ENCODE measurements around the gene DRAXIN. TPM values are rescaled to one million over a fixed set of nuclear protein-coding genes. Genes with fewer than 3 reads are reported as not detected.

Gene DRAXIN
- polyA plus RNA-seq, 1 donor from 2014 or later, result 33.5 TPM

GRCh38 chr1:11761285-11761684, 69.8 kb downstream of the DRAXIN start:
- H4K20me1 ChIP-seq (ENCODE audit: insufficient read depth), result no peaks in the 10 kb centered on the region
- H3K36me3 ChIP-seq (ENCODE audit: insufficient read depth, low read length), result no peaks in the 10 kb centered on the region
- TF ChIP-seq SMC3 (conservative IDR thresholded peaks at IDR 0.05; ENCODE audit: poor library complexity), result no peak
- TF ChIP-seq EP300 (conservative IDR thresholded peaks at IDR 0.05; ENCODE audit: poor library complexity, severe bottlenecking), result no peak
- H3K9ac ChIP-seq (ENCODE audit: low read length), result no peak overlapping the region
- H3K9me3 ChIP-seq (ENCODE audit: low read length), result no peaks in the 10 kb centered on the region
- H3K79me2 ChIP-seq (replicated peaks; ENCODE audit: insufficient read depth, low read length), result no peaks in the 10 kb centered on the region
- H3K27me3 ChIP-seq (ENCODE audit: insufficient read depth, low read depth, low read length), result no peaks in the 10 kb centered on the region
- H3K27ac ChIP-seq (ENCODE audit: low read length), result no peak overlapping the region
- H3K9me2 ChIP-seq (ENCODE audit: insufficient read depth, low read length), result no peaks in the 10 kb centered on the region
- H3F3A ChIP-seq (ENCODE audit: insufficient read depth, low read length, poor library complexity, severe bottlenecking), result no peaks in the 10 kb centered on the region
- H3K4me2 ChIP-seq (ENCODE audit: low read length), result no peak overlapping the region
- no peak overlapping the region for H3K4me3 ChIP-seq (ENCODE audit: low read length)
- no peak overlapping the region for H2AFZ ChIP-seq (ENCODE audit: low read depth, low read length)

DNA sequence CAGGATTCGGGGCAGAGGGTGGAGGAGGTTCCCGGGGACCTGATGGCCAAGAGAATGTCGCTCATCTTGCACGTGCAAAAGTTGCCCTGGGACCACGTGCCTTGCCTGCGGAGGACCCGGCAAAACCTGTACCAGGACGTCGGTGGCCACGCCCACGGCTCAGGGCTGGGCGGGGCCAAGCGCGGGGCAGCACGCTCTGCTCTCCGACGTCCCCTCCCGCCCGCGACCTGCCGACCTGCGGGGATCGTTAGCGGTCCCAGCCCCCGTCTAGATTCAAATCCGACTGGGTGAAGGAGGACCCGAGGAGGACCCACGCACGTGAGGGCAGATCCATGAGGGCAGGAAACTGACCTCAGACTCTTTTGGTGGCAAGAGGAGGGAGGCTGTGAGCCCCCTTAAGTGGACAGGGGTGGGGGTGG, 70.5 kb downstream of the DRAXIN start, which contains the start of gene C1orf167:
Gene C1orf167, plus strand, starts transcription at position 206 of the 419 bp plus-strand sequence. CDS start 2,208 bp downstream, outside the sequence.
- Histone ChIP-seq H3K9me2 (ENCODE audit: insufficient read depth, low read length) (no peaks in the 10 kb centered on the region), H3K9me3 (ENCODE audit: low read length) (no peaks in the 10 kb centered on the region), H3K27ac (ENCODE audit: low read length) (no peak within 1 kb of the TSS), H3K4me2 (ENCODE audit: low read length) (no peak within 1 kb of the TSS), H4K20me1 (ENCODE audit: insufficient read depth) (no peaks in the 10 kb centered on the region), H3K9ac (ENCODE audit: low read length) (no peak within 1 kb of the TSS), H3K4me3 (ENCODE audit: low read length) (no peak within 1 kb of the TSS), H3F3A (ENCODE audit: insufficient read depth, low read length, poor library complexity, severe bottlenecking) (no peaks in the 10 kb centered on the region), H3K79me2 (replicated peaks; ENCODE audit: insufficient read depth, low read length) (no peaks in the 10 kb centered on the region), H3K27me3 (ENCODE audit: insufficient read depth, low read depth, low read length) (no peaks in the 10 kb centered on the region), H3K36me3 (ENCODE audit: insufficient read depth, low read length) (no peaks in the 10 kb centered on the region), H2AFZ (ENCODE audit: low read depth, low read length) (no peak within 1 kb of the TSS)
- TF ChIP-seq, protein P1, sequence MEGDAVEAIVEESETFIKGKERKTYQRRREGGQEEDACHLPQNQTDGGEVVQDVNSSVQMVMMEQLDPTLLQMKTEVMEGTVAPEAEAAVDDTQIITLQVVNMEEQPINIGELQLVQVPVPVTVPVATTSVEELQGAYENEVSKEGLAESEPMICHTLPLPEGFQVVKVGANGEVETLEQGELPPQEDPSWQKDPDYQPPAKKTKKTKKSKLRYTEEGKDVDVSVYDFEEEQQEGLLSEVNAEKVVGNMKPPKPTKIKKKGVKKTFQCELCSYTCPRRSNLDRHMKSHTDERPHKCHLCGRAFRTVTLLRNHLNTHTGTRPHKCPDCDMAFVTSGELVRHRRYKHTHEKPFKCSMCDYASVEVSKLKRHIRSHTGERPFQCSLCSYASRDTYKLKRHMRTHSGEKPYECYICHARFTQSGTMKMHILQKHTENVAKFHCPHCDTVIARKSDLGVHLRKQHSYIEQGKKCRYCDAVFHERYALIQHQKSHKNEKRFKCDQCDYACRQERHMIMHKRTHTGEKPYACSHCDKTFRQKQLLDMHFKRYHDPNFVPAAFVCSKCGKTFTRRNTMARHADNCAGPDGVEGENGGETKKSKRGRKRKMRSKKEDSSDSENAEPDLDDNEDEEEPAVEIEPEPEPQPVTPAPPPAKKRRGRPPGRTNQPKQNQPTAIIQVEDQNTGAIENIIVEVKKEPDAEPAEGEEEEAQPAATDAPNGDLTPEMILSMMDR (IDR thresholded peaks at IDR 0.05; ENCODE audit: poor library complexity, severe bottlenecking), result no peak
- TF ChIP-seq RAD21 (conservative IDR thresholded peaks at IDR 0.05), result no peak
- no peak for TF ChIP-seq REST (IDR thresholded peaks at IDR 0.05; ENCODE audit: borderline replicate concordance)
- TF ChIP-seq POLR2AphosphoS5 (IDR thresholded peaks at IDR 0.05), result no peak
- TF ChIP-seq TAF1 (IDR thresholded peaks at IDR 0.05; ENCODE audit: low read depth), result no peak
- no peak for TF ChIP-seq EZH2 (IDR thresholded peaks at IDR 0.05; ENCODE audit: borderline replicate concordance, insufficient read depth, low read length, poor library complexity, severe bottlenecking)
- no peak for TF ChIP-seq EP300 (conservative IDR thresholded peaks at IDR 0.05; ENCODE audit: poor library complexity, severe bottlenecking)
- no peak for TF ChIP-seq MXI1 (conservative IDR thresholded peaks at IDR 0.05; ENCODE audit: poor library complexity, severe bottlenecking)
- no peak for TF ChIP-seq SMC3 (conservative IDR thresholded peaks at IDR 0.05; ENCODE audit: poor library complexity)

Measured in neural cell (in vitro differentiated cells).